Right lobe of liver (tissue), 6 donors: ENCODE results near the gene TMEM143. TPM values are rescaled to one million over a fixed set of nuclear protein-coding genes. Genes with fewer than 3 reads are reported as not detected.

Experiments
- ATAC-seq, 4 donors: fragments of 200-7000 bp; cut with Tn5 transposase; one replicate each; pipeline ENCODE4 v1.9.1; 2020; ENCODE audit warnings: mild to moderate bottlenecking in 4 of 4, moderate library complexity in 4 of 4
- DNase-seq, 3 donors: peaks; one replicate each; pipeline ENCODE4 v3.0.0-alpha.2; 2020
- H3K27ac ChIP-seq, 3 donors: fragments of 200-600 bp; one replicate each; pipeline ENCODE4 v1.8.0; 2022
- H3K27me3 ChIP-seq, 2 donors: fragments of 200-600 bp; one replicate each; pipeline ENCODE4 v1.8.0; 2022
- H3K36me3 ChIP-seq, 4 donors: fragments of 200-600 bp; sonication (generic) in 1 of 4; one replicate each; pipeline versions ENCODE4 v1.5.1 to v1.8.0; 2017 to 2022; ENCODE audit warnings: control low read depth in 1 of 4
- H3K4me1 ChIP-seq, 4 donors: fragments of 200-600 bp; sonication (generic) in 1 of 4; one replicate each; pipeline versions ENCODE4 v1.5.1 to v1.8.0; 2017 to 2022; ENCODE audit warnings: control low read depth in 1 of 4
- H3K4me3 ChIP-seq, 3 donors: fragments of 200-600 bp; one replicate each; pipeline ENCODE4 v1.8.0; 2022
- H3K9me3 ChIP-seq, 4 donors: fragments of 200-600 bp; sonication (generic) in 1 of 4; one replicate each; pipeline versions ENCODE4 v1.5.1 to v1.8.0; 2017 to 2022; ENCODE audit warnings: control low read depth in 1 of 4
- POLR2A ChIP-seq: fragments of 450-650 bp; IDR thresholded peaks from one replicate; pipeline ENCODE4 v1.6.1; 2017; ENCODE audit warnings: antibody characterized with exemption, mild to moderate bottlenecking
- WGBS: methylation state at CpG from one replicate; pipeline ENCODE4 v1.1.6; 2018; ENCODE audit warnings: low coverage, low lambda C conversion rate; ENCODE audit not compliant: insufficient coverage; ENCODE audit errors: missing lambda C conversion rate; 5-methylcytosine and 5-hydroxymethylcytosine counted together
- intact Hi-C, 2 donors: fragments of 100-400 bp; cut with DNase I; formaldehyde crosslinking; loops; one replicate each; pipeline versions ENCODE4 v1.11.2 to v1.14.1; 2022
- total RNA-seq, 6 experiments: library from RNA; depleted of rRNA in 2 of 6; stranded (reverse); fragments of >200 nt in 2 of 6; fragmentation: NEBNext Ultra II Directional in 3 of 6; extraction: Animal tissue kit (Norgen Biotek cat#: 25700) in 3 of 6; gene quantifications; one replicate each; pipeline versions ENCODE4 v1.1.0 to v1.2.4, GENCODE V29; 2016 to 2023
- TF ChIP-seq, protein P1 (sequence below), 4 donors: fragments of 200-600 bp in 3 of 4; fragments of 450-650 bp in 1 of 4; IDR thresholded peaks; one replicate each; pipeline versions ENCODE4 v1.5.1 to v1.8.0; 2016 to 2022; ENCODE audit warnings: antibody characterized with exemption in 4 of 4, mild to moderate bottlenecking in 2 of 4
- donor health status: DM: no; HTN: yes; CAD: no.
- donor health status: DM: no; HTN: no; CAD: no.
- donor health status: DM: no; HTN: no; CAD: no.
- donor health status: DM: no; HTN: yes; CAD: no.
- donor health status: DM: no; HTN: yes; CAD: no.

TMEM143 gene
- total RNA-seq, 6 experiments from 2014 or later, result 6.5 to 15.1 (median 9.8) TPM

DNA sequence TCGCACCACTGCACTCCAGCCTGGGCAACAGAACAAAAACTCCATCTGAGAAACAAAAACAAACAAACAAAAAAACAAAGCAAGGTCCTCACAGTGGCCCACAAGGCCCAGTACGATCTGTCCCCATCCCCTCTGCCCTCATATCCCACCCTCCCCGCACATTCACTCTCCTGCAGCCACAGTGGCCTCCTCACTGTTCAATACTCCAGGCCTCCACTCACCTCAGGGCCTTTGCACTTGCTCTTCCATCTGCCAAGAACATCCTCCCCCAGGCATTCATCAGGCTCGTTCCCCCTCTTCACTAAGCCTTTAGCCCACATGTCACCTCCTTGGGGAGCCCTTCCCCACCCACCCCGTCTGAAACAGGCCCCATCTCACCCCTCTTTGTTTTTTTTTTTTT lies 4.6 kb downstream of the TMEM143 start:
- H3K27me3 ChIP-seq, result no peaks in the 10 kb centered on the region
- no peak for TF ChIP-seq POLR2A
- TF ChIP-seq, protein P1, sequence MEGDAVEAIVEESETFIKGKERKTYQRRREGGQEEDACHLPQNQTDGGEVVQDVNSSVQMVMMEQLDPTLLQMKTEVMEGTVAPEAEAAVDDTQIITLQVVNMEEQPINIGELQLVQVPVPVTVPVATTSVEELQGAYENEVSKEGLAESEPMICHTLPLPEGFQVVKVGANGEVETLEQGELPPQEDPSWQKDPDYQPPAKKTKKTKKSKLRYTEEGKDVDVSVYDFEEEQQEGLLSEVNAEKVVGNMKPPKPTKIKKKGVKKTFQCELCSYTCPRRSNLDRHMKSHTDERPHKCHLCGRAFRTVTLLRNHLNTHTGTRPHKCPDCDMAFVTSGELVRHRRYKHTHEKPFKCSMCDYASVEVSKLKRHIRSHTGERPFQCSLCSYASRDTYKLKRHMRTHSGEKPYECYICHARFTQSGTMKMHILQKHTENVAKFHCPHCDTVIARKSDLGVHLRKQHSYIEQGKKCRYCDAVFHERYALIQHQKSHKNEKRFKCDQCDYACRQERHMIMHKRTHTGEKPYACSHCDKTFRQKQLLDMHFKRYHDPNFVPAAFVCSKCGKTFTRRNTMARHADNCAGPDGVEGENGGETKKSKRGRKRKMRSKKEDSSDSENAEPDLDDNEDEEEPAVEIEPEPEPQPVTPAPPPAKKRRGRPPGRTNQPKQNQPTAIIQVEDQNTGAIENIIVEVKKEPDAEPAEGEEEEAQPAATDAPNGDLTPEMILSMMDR (IDR thresholded peaks at IDR 0.05), result no peak
- WGBS, result 90% methylated on average over 3 of the region's 5 CpGs
- no peaks in the 10 kb centered on the region for H3K9me3 ChIP-seq
- ATAC-seq (no peak), DNase-seq (no peak)
- H3K27ac ChIP-seq, result no peak overlapping the region
- H3K4me3 ChIP-seq, result no peak overlapping the region
- H3K36me3 ChIP-seq, result no peaks in the 10 kb centered on the region
- intact Hi-C loops, result no loop called here
- H3K4me1 ChIP-seq, result no peaks in the 10 kb centered on the region

DNA sequence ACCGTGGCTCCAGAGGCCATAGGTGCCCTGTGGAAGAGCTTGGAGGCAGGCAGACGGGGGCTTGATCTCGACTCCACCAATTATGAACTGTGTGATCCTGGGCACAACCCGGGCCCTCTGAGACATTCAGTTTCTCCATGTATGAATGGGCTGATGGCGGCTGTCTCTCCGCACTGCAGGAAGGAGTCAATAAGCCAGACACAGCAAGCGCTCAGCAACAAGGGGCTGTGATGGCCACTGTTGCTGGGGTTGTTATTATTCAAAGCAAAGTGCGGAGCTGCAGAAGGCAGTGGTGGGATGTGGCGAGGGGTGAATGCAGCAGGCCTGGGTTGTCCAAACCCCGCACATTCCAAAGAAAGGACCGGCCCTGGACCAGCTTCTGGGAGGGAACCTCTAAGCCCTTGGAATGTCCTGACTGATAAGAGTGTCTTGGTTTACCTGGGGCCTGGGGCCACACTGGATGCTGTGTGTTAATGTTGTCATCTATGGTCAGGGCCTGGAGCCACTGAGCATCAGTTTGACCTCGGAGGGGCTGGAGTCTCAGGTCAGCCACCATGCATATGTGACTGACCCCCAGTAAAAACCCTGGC lies 8.3 kb downstream of the TMEM143 start:
- no peak overlapping the region for H3K4me3 ChIP-seq
- DNase-seq (no peak), ATAC-seq (no peak)
- intact Hi-C loops, result no loop called here
- H3K9me3 ChIP-seq, result no peaks in the 10 kb centered on the region
- H3K27me3 ChIP-seq, result no peaks in the 10 kb centered on the region
- 76% methylated on average over 4 of the region's 12 CpGs for WGBS
- H3K27ac ChIP-seq, result no peak overlapping the region
- TF ChIP-seq, protein P1 (IDR thresholded peaks at IDR 0.05), result no peak
- no peak for TF ChIP-seq POLR2A
- no peaks in the 10 kb centered on the region for H3K4me1 ChIP-seq
- H3K36me3 ChIP-seq, result no peaks in the 10 kb centered on the region

DNA sequence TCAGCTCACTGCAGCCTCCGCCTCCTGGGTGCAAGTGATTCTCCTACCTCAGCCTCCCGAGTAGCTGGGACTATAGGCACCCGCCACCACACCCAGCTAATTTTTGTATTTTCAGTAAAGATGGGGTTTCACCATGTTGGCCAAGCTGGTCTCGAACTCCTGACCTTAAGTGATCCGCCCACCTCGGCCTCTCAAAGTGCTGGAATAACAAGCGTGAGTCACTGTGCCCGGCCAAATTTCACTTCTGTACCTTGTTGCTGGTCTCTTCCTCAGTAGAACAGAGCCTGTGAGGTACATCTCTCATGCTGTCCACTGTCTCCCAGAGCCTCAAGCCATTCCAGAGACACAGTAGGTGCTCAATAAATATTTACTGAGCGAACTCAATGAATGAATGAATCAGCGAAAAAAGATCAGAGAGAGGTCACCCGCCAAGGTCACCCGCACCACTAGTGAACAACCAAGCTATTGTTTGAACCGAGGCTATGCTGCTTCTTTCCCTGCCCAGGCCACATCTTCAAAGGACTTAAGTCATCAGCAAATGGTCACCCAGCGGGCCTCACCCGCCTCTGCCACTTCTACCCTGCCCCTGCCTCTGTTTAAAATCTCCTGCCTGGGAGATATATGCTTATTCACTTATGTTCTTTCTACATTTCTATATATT lies 9.3 kb downstream of the TMEM143 start:
- Histone ChIP-seq H3K4me3 (no peak overlapping the region), H3K27me3 (no peaks in the 10 kb centered on the region), H3K4me1 (no peaks in the 10 kb centered on the region), H3K27ac (no peak overlapping the region), H3K36me3 (no peaks in the 10 kb centered on the region), H3K9me3 (no peaks in the 10 kb centered on the region)
- ATAC-seq, result no peak
- intact Hi-C loops, result no loop called here
- no peak for DNase-seq
- TF ChIP-seq, protein P1 (IDR thresholded peaks at IDR 0.05), result no peak
- TF ChIP-seq POLR2A, result no peak
- 81% methylated on average over 14 of the region's 15 CpGs for WGBS

DNA sequence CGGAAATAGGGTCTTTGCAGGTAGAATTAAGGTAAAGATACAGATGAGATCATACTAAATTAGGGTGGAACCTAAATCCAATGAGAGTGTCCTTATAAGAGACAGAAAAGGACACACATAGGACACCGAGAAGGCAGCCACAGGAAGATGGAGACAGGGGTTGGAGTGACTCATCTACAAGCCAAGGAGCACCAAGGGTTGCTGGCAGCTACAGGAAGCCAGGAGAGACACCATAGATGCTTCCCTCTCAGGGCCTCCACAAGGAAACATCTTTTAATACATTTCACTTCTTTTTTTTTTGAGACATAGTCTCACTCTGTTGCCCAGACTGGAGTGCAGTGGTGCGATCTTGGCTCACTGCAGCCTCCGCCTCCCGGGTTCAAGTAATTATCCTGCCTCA lies 10.1 kb downstream of the TMEM143 start:
- intact Hi-C loops, result no loop called here
- no peak overlapping the region for H3K27ac ChIP-seq
- H3K9me3 ChIP-seq, result no peaks in the 10 kb centered on the region
- H3K4me1 ChIP-seq, result no peaks in the 10 kb centered on the region
- no peak overlapping the region for H3K4me3 ChIP-seq
- 65% methylated on average over 3 of the region's 5 CpGs for WGBS
- DNase-seq (no peak), ATAC-seq (no peak)
- TF ChIP-seq POLR2A, result no peak
- TF ChIP-seq, protein P1 (IDR thresholded peaks at IDR 0.05), result no peak
- H3K27me3 ChIP-seq, result no peaks in the 10 kb centered on the region
- H3K36me3 ChIP-seq, result no peaks in the 10 kb centered on the region
